Stimulated activated CD4-positive, alpha-beta T cell treated with anti-CD3 and anti-CD28 coated beads, Interleukin-4, amount 100 ng/mL, for 24 hours (primary cell): Measurements from ENCODE around the gene PLA2G5.
"Not testable (repeated sequence)": the region's sequence is repeated elsewhere in the genome, so short reads cannot be mapped to it uniquely, and the experiment has no call there.

Experiments
- DNase-seq: peaks from one replicate; pipeline ENCODE4 v3.0.0-alpha.2; 2020

Gene PLA2G5

GRCh38 chr1:20123722-20124455 is 53.9 kb downstream of the PLA2G5 start:
- DNase-seq, result no peak

GRCh38 chr1:20124456-20125057 is 54.6 kb downstream of the PLA2G5 start:
- DNase-seq, result no peak

- no peak for DNase-seq
Observed at GRCh38 chr1:20125100-20125499, 55.1 kb downstream of the PLA2G5 start.

- DNase-seq, result no peak
Observed at GRCh38 chr1:20126041-20126805, 56.2 kb downstream of the PLA2G5 start.

- no peak for DNase-seq
Observed at GRCh38 chr1:20126806-20127440, 56.9 kb downstream of the PLA2G5 start.

- DNase-seq, result not testable (repeated sequence)
Observed at GRCh38 chr1:20130518-20130917, 60.5 kb downstream of the PLA2G5 start.

- DNase-seq, result no peak
Observed at GRCh38 chr1:20134995-20135394, 65.0 kb downstream of the PLA2G5 start.

GRCh38 chr1:20136249-20136648 is 66.3 kb downstream of the PLA2G5 start:
- no peak for DNase-seq

- no peak for DNase-seq
Observed at GRCh38 chr1:20137055-20137454, 67.1 kb downstream of the PLA2G5 start.

- DNase-seq, result no peak
Observed at GRCh38 chr1:20137604-20138003, 67.6 kb downstream of the PLA2G5 start.

- DNase-seq, result no peak
Observed at GRCh38 chr1:20138346-20138745, 68.4 kb downstream of the PLA2G5 start.

- DNase-seq, result no peak
Observed at GRCh38 chr1:20138961-20139550, 69.1 kb downstream of the PLA2G5 start, which contains the start of gene PLA2G2F. TSS of gene PLA2G2F (plus strand) at chr1:20139323. CDS start at chr1:20139428, 105 bp downstream.

GRCh38 chr1:20139776-20140612 is 70.0 kb downstream of the PLA2G5 start:
- DNase-seq, result no peak

- no peak for DNase-seq
Observed at GRCh38 chr1:20141001-20141400, 71.0 kb downstream of the PLA2G5 start.

- DNase-seq, result no peak
Observed at GRCh38 chr1:20141466-20141865, 71.5 kb downstream of the PLA2G5 start.
